Neural progenitor cell (in vitro differentiated cells): ENCODE measurements around the gene HBG2.

ENCODE experiments used
- EZH2 ChIP-seq: fragments of 200-600 bp; sonication (generic); IDR thresholded peaks from 2 replicates; pipeline ENCODE4 v1.6.1; 2017; ENCODE audit warnings: antibody characterized with exemption, mild to moderate bottlenecking, moderate library complexity
- EZH2phosphoT487 ChIP-seq: fragments of 200-600 bp; sonication (generic); IDR thresholded peaks from 2 replicates; pipeline ENCODE4 v1.6.1; 2017; ENCODE audit warnings: antibody characterized with exemption
- TF ChIP-seq, protein P1 (sequence below): fragments of 200-600 bp; sonication (generic); IDR thresholded peaks from 2 replicates; pipeline ENCODE4 v1.5.1; 2017; ENCODE audit warnings: antibody characterized with exemption, mild to moderate bottlenecking

DNA sequence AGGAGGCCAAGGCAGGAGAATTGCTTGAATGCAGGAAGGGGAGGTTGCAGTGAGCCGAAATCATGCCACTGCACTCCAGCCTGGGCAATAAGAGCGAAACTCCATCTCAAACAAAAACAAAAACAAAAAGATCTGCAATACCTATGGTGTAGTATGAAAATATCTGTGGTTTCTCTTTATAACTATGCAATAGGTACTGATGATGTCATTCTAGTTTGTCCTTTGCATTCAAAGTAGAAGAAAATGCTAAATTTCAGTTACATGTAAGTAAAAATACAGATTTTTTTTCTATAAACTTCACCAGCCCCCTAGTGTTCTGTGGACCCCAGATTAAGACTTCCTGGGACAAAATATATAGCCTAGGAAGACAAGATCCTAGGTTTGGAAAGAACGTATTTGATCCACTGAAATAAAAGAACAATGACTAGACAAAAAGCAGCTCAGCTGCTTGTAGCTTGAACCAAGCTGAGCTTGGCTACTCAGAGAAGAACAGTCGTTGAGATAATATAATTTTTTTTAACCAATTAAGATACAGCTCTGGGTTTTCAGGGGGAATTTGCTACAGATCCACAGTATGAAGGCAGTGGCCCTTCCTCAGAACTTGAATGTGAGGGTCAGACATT lies 17.9 kb upstream of the HBG2 start:
- TF ChIP-seq, protein P1, sequence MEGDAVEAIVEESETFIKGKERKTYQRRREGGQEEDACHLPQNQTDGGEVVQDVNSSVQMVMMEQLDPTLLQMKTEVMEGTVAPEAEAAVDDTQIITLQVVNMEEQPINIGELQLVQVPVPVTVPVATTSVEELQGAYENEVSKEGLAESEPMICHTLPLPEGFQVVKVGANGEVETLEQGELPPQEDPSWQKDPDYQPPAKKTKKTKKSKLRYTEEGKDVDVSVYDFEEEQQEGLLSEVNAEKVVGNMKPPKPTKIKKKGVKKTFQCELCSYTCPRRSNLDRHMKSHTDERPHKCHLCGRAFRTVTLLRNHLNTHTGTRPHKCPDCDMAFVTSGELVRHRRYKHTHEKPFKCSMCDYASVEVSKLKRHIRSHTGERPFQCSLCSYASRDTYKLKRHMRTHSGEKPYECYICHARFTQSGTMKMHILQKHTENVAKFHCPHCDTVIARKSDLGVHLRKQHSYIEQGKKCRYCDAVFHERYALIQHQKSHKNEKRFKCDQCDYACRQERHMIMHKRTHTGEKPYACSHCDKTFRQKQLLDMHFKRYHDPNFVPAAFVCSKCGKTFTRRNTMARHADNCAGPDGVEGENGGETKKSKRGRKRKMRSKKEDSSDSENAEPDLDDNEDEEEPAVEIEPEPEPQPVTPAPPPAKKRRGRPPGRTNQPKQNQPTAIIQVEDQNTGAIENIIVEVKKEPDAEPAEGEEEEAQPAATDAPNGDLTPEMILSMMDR, result no peak
- TF ChIP-seq EZH2, result no peak
- no peak for TF ChIP-seq EZH2phosphoT487
